ENCODE results near the gene GJB4.
"Not testable (repeated sequence)": the region's sequence is repeated elsewhere in the genome, so short reads cannot be mapped to it uniquely, and the experiment has no call there.

The GJB4 gene

GRCh38 chr1:34759503-34760357 is at the start of gene GJB4:
Gene GJB4, plus strand, starts transcription at chr1:34759740. Its CDS starts 1,515 bp downstream, at chr1:34761255.
- FAIRE-seq (no peak), DNase-seq (ENCODE audit: extremely low spot score, insufficient read length, low read depth) (no peak)

GRCh38 chr1:34710812-34711211 is 48.7 kb upstream of the GJB4 start:
- FAIRE-seq (no peak), DNase-seq (ENCODE audit: extremely low spot score, insufficient read length, low read depth) (no peak)

GRCh38 chr1:34711485-34711884 is 48.1 kb upstream of the GJB4 start:
- DNase-seq (ENCODE audit: extremely low spot score, insufficient read length, low read depth) (no peak), FAIRE-seq (no peak)

GRCh38 chr1:34712007-34712688 is 47.4 kb upstream of the GJB4 start:
- FAIRE-seq (no peak), DNase-seq (ENCODE audit: extremely low spot score, insufficient read length, low read depth) (no peak)

- FAIRE-seq, result no peak
- no peak for DNase-seq (ENCODE audit: extremely low spot score, insufficient read length, low read depth)
Measured at GRCh38 chr1:34713443-34713842, 46.1 kb upstream of the GJB4 start.

GRCh38 chr1:34714386-34714785 is 45.2 kb upstream of the GJB4 start:
- no peak for FAIRE-seq
- DNase-seq (ENCODE audit: extremely low spot score, insufficient read length, low read depth), result no peak

- FAIRE-seq, result no peak
- no peak for DNase-seq (ENCODE audit: extremely low spot score, insufficient read length, low read depth)
Measured at GRCh38 chr1:34715139-34715538, 44.4 kb upstream of the GJB4 start.

- DNase-seq (ENCODE audit: extremely low spot score, insufficient read length, low read depth) (no peak), FAIRE-seq (no peak)
Measured at GRCh38 chr1:34721241-34721640, 38.3 kb upstream of the GJB4 start.

GRCh38 chr1:34721646-34722355 is 37.7 kb upstream of the GJB4 start:
- FAIRE-seq (no peak), DNase-seq (ENCODE audit: extremely low spot score, insufficient read length, low read depth) (no peak)

GRCh38 chr1:34726861-34727260 is 32.7 kb upstream of the GJB4 start:
- no peak for FAIRE-seq
- DNase-seq (ENCODE audit: extremely low spot score, insufficient read length, low read depth), result no peak

GRCh38 chr1:34730485-34730884 is 29.1 kb upstream of the GJB4 start:
- DNase-seq (ENCODE audit: extremely low spot score, insufficient read length, low read depth), result no peak
- FAIRE-seq, result no peak

GRCh38 chr1:34732831-34733230 is 26.7 kb upstream of the GJB4 start:
- not testable (repeated sequence) for FAIRE-seq; DNase-seq (ENCODE audit: extremely low spot score, insufficient read length, low read depth)

- no peak for DNase-seq (ENCODE audit: extremely low spot score, insufficient read length, low read depth)
- no peak for FAIRE-seq
Measured at GRCh38 chr1:34736692-34737091, 22.8 kb upstream of the GJB4 start.

GRCh38 chr1:34737236-34737635 is 22.3 kb upstream of the GJB4 start:
- DNase-seq (ENCODE audit: extremely low spot score, insufficient read length, low read depth); FAIRE-seq: not testable (repeated sequence)

GRCh38 chr1:34739613-34740012 is 19.9 kb upstream of the GJB4 start:
- no peak for FAIRE-seq
- DNase-seq (ENCODE audit: extremely low spot score, insufficient read length, low read depth), result no peak

- FAIRE-seq (no peak), DNase-seq (ENCODE audit: extremely low spot score, insufficient read length, low read depth) (no peak)
Measured at GRCh38 chr1:34740161-34740868, 19.2 kb upstream of the GJB4 start.

- FAIRE-seq (peak; percentile 51), DNase-seq (ENCODE audit: extremely low spot score, insufficient read length, low read depth) (peak; percentile 76)
Measured at GRCh38 chr1:34742667-34743270, 16.8 kb upstream of the GJB4 start.

- DNase-seq (ENCODE audit: extremely low spot score, insufficient read length, low read depth) (no peak), FAIRE-seq (no peak)
Measured at GRCh38 chr1:34743775-34744174, 15.8 kb upstream of the GJB4 start.

- no peak for FAIRE-seq
- no peak for DNase-seq (ENCODE audit: extremely low spot score, insufficient read length, low read depth)
Measured at GRCh38 chr1:34744851-34745250, 14.7 kb upstream of the GJB4 start.

- FAIRE-seq, result no peak
- DNase-seq (ENCODE audit: extremely low spot score, insufficient read length, low read depth), result no peak
Measured at GRCh38 chr1:34745666-34746065, 13.9 kb upstream of the GJB4 start.
